ACC112 (cell line): ENCODE data around the gene GALNT5.

Experiments used
- H2AFZ ChIP-seq: fragments of 200-600 bp; sonication (generic); one replicate; pipeline ENCODE4 v1.6.0; 2017; ENCODE audit warnings: antibody characterized with exemption, low read length; ENCODE audit not compliant: unreplicated experiment
- H3K27ac ChIP-seq: fragments of 200-600 bp; sonication (generic); 2 replicates; pipeline ENCODE4 v1.5.1; 2014; ENCODE audit warnings: low read depth, mild to moderate bottlenecking, antibody characterized with exemption, low read length, moderate library complexity
- H3K27me3 ChIP-seq: fragments of 200-600 bp; sonication (generic); 2 replicates; pipeline ENCODE4 v1.6.1; 2014; ENCODE audit warnings: mild to moderate bottlenecking, antibody characterized with exemption, low read length, moderate library complexity, mixed read lengths; ENCODE audit not compliant: insufficient read depth
- H3K36me3 ChIP-seq: fragments of 200-600 bp; sonication (generic); 2 replicates; pipeline ENCODE4 v1.6.1; 2016; ENCODE audit warnings: mild to moderate bottlenecking, antibody characterized with exemption, low read length, moderate library complexity, mixed read lengths; ENCODE audit not compliant: insufficient read depth
- H3K4me1 ChIP-seq: fragments of 200-600 bp; sonication (generic); one replicate; pipeline ENCODE4 v1.6.1; 2016; ENCODE audit warnings: low read length, mixed read lengths; ENCODE audit not compliant: insufficient read depth, unreplicated experiment, control insufficient read depth
- H3K4me3 ChIP-seq: fragments of 200-600 bp; sonication (generic); 2 replicates; pipeline ENCODE4 v1.5.1; 2014; ENCODE audit warnings: mild to moderate bottlenecking, low read depth, low read length
- H3K79me2 ChIP-seq: fragments of 200-600 bp; sonication (generic); one replicate; pipeline ENCODE4 v1.6.0; 2016; ENCODE audit warnings: low read length; ENCODE audit not compliant: control insufficient read depth, unreplicated experiment, insufficient read depth

Gene GALNT5

GRCh38 chr2:157250836-157251235 is 6.7 kb upstream of the GALNT5 start:
- Histone ChIP-seq H3K79me2 (no peaks in the 10 kb centered on the region), H3K36me3 (no peaks in the 10 kb centered on the region), H3K4me1 (peaks cover 13% of the 10 kb centered on the region), H3K27ac (no peak overlapping the region), H2AFZ (no peak overlapping the region), H3K27me3 (no peaks in the 10 kb centered on the region), H3K4me3 (no peak overlapping the region)

DNA sequence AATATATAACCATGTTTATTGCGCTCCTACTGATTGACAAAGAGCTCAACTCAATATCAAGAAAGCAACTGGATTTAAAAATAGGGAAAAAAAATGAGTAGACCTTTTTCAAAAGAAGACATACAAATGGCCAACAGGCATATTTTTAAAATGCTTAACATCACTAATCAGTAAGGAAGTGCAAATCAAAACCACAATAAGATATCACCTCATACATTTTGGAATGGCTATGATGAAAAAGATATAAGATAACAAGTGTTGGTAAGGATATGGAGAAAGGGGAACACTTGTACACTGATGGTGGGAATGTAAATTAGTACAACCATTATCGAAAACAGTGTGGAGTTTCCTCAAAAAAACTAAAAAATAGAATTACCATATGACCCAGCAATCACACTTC is 5.6 kb upstream of the GALNT5 start:
- Histone ChIP-seq H3K4me3 (no peak overlapping the region), H2AFZ (no peak overlapping the region), H3K36me3 (no peaks in the 10 kb centered on the region), H3K4me1 (peaks cover 9% of the 10 kb centered on the region), H3K79me2 (no peaks in the 10 kb centered on the region), H3K27me3 (no peaks in the 10 kb centered on the region), H3K27ac (no peak overlapping the region)

GRCh38 chr2:157252529-157252928 is 5.0 kb upstream of the GALNT5 start:
- no peaks in the 10 kb centered on the region for H3K79me2 ChIP-seq
- H3K27me3 ChIP-seq: no peaks in the 10 kb centered on the region
- H2AFZ ChIP-seq: no peak overlapping the region
- no peaks in the 10 kb centered on the region for H3K36me3 ChIP-seq
- no peak overlapping the region for H3K27ac ChIP-seq
- H3K4me3 ChIP-seq: no peak overlapping the region
- peaks cover 8% of the 10 kb centered on the region for H3K4me1 ChIP-seq

GRCh38 chr2:157254041-157254440 is 3.5 kb upstream of the GALNT5 start:
- Histone ChIP-seq H3K79me2 (peaks cover under 1% of the 10 kb centered on the region), H3K27me3 (no peaks in the 10 kb centered on the region), H3K36me3 (no peaks in the 10 kb centered on the region), H3K4me1 (peaks cover 19% of the 10 kb centered on the region), H3K27ac (no peak overlapping the region), H2AFZ (no peak overlapping the region), H3K4me3 (no peak overlapping the region)

- Histone ChIP-seq H2AFZ (no peak overlapping the region), H3K36me3 (no peaks in the 10 kb centered on the region), H3K4me1 (peaks cover 36% of the 10 kb centered on the region), H3K4me3 (no peak overlapping the region), H3K27ac (no peak overlapping the region), H3K27me3 (no peaks in the 10 kb centered on the region), H3K79me2 (peaks cover 3% of the 10 kb centered on the region)
Observed at GRCh38 chr2:157255746-157256145, 1.8 kb upstream of the GALNT5 start.

DNA sequence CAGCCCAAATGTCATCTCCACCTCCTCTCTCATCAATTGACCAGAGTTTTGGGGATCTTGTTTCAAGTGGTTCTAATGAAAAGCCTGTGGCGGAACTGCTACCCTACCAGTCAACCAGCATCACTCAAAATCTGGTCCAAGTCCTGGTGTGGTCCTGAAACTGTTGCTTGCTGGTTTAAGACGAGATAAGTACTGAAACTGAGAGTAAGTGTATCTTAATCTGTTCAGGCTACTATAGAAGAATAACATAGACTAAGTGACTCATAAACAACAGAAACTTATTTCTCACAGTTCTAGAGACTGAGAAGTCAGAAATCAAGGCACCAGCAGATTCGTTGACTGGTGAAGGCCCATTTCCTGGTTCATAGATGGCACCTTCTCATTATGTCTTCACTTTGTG is 879 bp upstream of the GALNT5 start:
- Histone ChIP-seq H3K36me3 (no peaks in the 10 kb centered on the region), H3K4me1 (peaks cover 45% of the 10 kb centered on the region), H2AFZ (peak overlapping the region; percentile 30), H3K27ac (no peak overlapping the region), H3K4me3 (0 out of 2 replicates have a peak overlapping the region, but pooled peaks have one; percentile 81), H3K79me2 (peaks cover 3% of the 10 kb centered on the region), H3K27me3 (no peaks in the 10 kb centered on the region)

- peaks cover 45% of the 10 kb centered on the region for H3K4me1 ChIP-seq
- H2AFZ ChIP-seq: no peak overlapping the region
Observed at GRCh38 chr2:157258520-157259326, 1.2 kb downstream of the GALNT5 start.

DNA sequence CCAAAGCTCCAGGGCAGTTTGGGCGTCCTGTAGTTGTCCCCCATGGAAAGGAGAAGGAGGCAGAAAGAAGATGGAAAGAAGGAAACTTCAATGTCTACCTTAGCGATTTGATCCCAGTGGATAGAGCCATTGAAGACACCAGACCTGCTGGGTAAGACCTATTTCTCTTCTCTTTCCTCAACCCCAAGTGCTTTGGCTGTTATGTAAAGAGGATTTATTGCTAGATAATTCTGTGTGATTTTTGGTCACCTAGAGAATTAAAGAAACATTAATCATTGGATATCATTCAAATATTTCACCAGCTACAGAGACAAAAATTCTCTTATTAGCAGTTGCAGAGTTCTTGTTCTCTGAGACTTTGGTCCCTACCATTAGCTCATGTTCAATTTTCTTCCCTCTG is 1.9 kb downstream of the GALNT5 start:
- Histone ChIP-seq H3K36me3 (no peaks in the 10 kb centered on the region), H3K27ac (no peak overlapping the region), H3K79me2 (peaks cover 3% of the 10 kb centered on the region), H3K4me3 (peak overlapping the region; percentile 81), H3K27me3 (no peaks in the 10 kb centered on the region), H3K4me1 (peaks cover 51% of the 10 kb centered on the region), H2AFZ (no peak overlapping the region)

More at GRCh38 chr2:157258520-157259326, 1.2 kb downstream of the GALNT5 start:
- H3K27me3 ChIP-seq: no peaks in the 10 kb centered on the region
- H3K36me3 ChIP-seq: no peaks in the 10 kb centered on the region
- peak overlapping the region; percentile 81 for H3K4me3 ChIP-seq
- H3K79me2 ChIP-seq: peaks cover 3% of the 10 kb centered on the region
- H3K27ac ChIP-seq: no peak overlapping the region

DNA sequence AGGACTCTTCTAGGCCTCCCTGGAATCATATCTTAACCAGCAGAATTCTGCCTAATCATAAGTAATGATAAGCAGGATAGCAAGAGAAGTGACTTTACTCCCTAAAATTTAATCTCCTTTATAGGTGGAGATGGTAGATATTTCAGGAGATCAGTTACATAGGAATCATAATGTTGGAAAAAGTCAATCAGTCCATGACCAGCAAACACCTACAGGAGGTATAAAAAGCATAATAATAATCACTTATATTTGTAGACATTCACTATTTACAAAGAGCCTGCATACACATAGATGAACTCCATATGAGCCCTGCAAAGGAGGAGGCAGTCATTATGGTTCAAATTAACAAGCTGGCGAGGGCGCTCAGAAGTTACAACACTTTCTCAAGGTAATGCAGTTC is 2.5 kb downstream of the GALNT5 start:
- Histone ChIP-seq H3K27ac (peak overlapping the region; percentile 70; the same call in 1 of the 2 replicates), H3K27me3 (no peaks in the 10 kb centered on the region)

GRCh38 chr2:157260533-157261198 is 3.2 kb downstream of the GALNT5 start:
- Histone ChIP-seq H3K4me3 (peak overlapping the region; percentile 75), H3K79me2 (peaks cover 3% of the 10 kb centered on the region), H3K36me3 (no peaks in the 10 kb centered on the region), H3K27ac (peak overlapping the region; percentile 70), H2AFZ (peak overlapping the region; percentile 95), H3K27me3 (no peaks in the 10 kb centered on the region), H3K4me1 (peaks cover 51% of the 10 kb centered on the region)

More for the DNA sequence above, 2.5 kb downstream of the GALNT5 start:
- no peaks in the 10 kb centered on the region for H3K36me3 ChIP-seq
- H2AFZ ChIP-seq: peak overlapping the region; percentile 95
- peaks cover 51% of the 10 kb centered on the region for H3K4me1 ChIP-seq
- H3K79me2 ChIP-seq: peaks cover 3% of the 10 kb centered on the region
- H3K4me3 ChIP-seq: peak overlapping the region; percentile 75; the same call in 1 of the 2 replicates
